HG03432 (cell line): ENCODE results near the gene PARD3.
"Not testable (repeated sequence)": the region's sequence is repeated elsewhere in the genome, so short reads cannot be mapped to it uniquely, and the experiment has no call there.

Experiments used
- ATAC-seq: cut with Tn5 transposase; IDR thresholded peaks from one replicate; pipeline ENCODE4 v1.9.1; 2021; ENCODE audit warnings: mild to moderate bottlenecking, moderate library complexity; ENCODE audit not compliant: unreplicated experiment

PARD3 gene

GRCh38 chr10:34405611-34406462, 409.3 kb downstream of the PARD3 start:
- no peak for ATAC-seq

- ATAC-seq = no peak
Measured at GRCh38 chr10:34403512-34403911, 411.6 kb downstream of the PARD3 start.

GRCh38 chr10:34400075-34400474, 415.0 kb downstream of the PARD3 start:
- ATAC-seq = no peak

- no peak for ATAC-seq
Measured at GRCh38 chr10:34399013-34399412, 416.1 kb downstream of the PARD3 start.

- no peak for ATAC-seq
Measured at GRCh38 chr10:34397324-34397723, 417.8 kb downstream of the PARD3 start.

- no peak for ATAC-seq
Measured at GRCh38 chr10:34396663-34397062, 418.4 kb downstream of the PARD3 start.

GRCh38 chr10:34392641-34393170, 422.4 kb downstream of the PARD3 start:
- ATAC-seq = no peak

GRCh38 chr10:34391168-34391567, 423.9 kb downstream of the PARD3 start:
- not testable (repeated sequence) for ATAC-seq

- ATAC-seq = no peak
Measured at GRCh38 chr10:34389801-34390200, 425.3 kb downstream of the PARD3 start.

- ATAC-seq = no peak
Measured at GRCh38 chr10:34386921-34387320, 428.2 kb downstream of the PARD3 start.

GRCh38 chr10:34384372-34384771, 430.7 kb downstream of the PARD3 start:
- ATAC-seq = no peak

- ATAC-seq = no peak
Measured at GRCh38 chr10:34382626-34383025, 432.5 kb downstream of the PARD3 start.

- ATAC-seq = peak; percentile 68
Measured at GRCh38 chr10:34380856-34381255, 434.2 kb downstream of the PARD3 start.

GRCh38 chr10:34378297-34378696, 436.8 kb downstream of the PARD3 start:
- ATAC-seq = no peak

- no peak for ATAC-seq
Measured at GRCh38 chr10:34377833-34378232, 437.3 kb downstream of the PARD3 start.

- peak; percentile 15 for ATAC-seq
Measured at GRCh38 chr10:34374356-34375045, 440.6 kb downstream of the PARD3 start.

GRCh38 chr10:34373211-34373610, 441.9 kb downstream of the PARD3 start:
- ATAC-seq = no peak

GRCh38 chr10:34372509-34372908, 442.6 kb downstream of the PARD3 start:
- ATAC-seq = no peak

- ATAC-seq = no peak
Measured at GRCh38 chr10:34370126-34370525, 445.0 kb downstream of the PARD3 start.

- ATAC-seq = no peak
Measured at GRCh38 chr10:34369120-34369519, 446.0 kb downstream of the PARD3 start.

GRCh38 chr10:34364253-34365037, 450.7 kb downstream of the PARD3 start:
- ATAC-seq = no peak
